HL-60 (cell line): ENCODE data around the gene PRRC1.

Experiments
- DNase-seq, 2 experiments: peaks; one replicate each; pipeline ENCODE4 v3.0.0-alpha.2; 2010 to 2020; ENCODE audit warnings: low read depth in 1 of 2, low spot score in 1 of 2
- H3K27ac ChIP-seq: fragments of 250-450 bp; sonication (Bioruptor Pico); replicated peaks from 2 replicates; pipeline ENCODE4 v1.5.1; 2020; ENCODE audit warnings: mild to moderate bottlenecking, moderate library complexity
- H3K27me3 ChIP-seq: fragments of 250-450 bp; sonication (Bioruptor Pico); 2 replicates; pipeline ENCODE4 v1.5.1; 2021; ENCODE audit warnings: mild to moderate bottlenecking, moderate library complexity; ENCODE audit not compliant: insufficient read depth, poor library complexity, severe bottlenecking
- H3K4me3 ChIP-seq: replicated peaks from 2 replicates; pipeline ENCODE4 v1.5.1; 2011; ENCODE audit warnings: mild to moderate bottlenecking, control low read depth, low read length; ENCODE audit not compliant: insufficient read depth
- GABPA ChIP-seq: IDR thresholded peaks from 2 replicates; pipeline ENCODE4 v1.6.1; 2012; ENCODE audit warnings: low read depth
- POLR2AphosphoS5 ChIP-seq: IDR thresholded peaks from 2 replicates; pipeline ENCODE4 v1.6.1; 2012; ENCODE audit warnings: low read depth
- SPI1 ChIP-seq: IDR thresholded peaks from 2 replicates; pipeline ENCODE4 v1.6.1; 2012; ENCODE audit warnings: low read depth, mild to moderate bottlenecking, borderline replicate concordance
- TF ChIP-seq, protein P1 (sequence below): IDR thresholded peaks from 2 replicates; pipeline ENCODE4 v1.6.1; 2012; ENCODE audit warnings: low read depth; ENCODE audit not compliant: insufficient replicate concordance
- TF ChIP-seq, protein P2 (sequence below): IDR thresholded peaks from one replicate; pipeline ENCODE4 v1.5.1; 2011; ENCODE audit warnings: low read length, control low read depth, inconsistent platforms; ENCODE audit not compliant: insufficient read depth

Gene PRRC1

DNA sequence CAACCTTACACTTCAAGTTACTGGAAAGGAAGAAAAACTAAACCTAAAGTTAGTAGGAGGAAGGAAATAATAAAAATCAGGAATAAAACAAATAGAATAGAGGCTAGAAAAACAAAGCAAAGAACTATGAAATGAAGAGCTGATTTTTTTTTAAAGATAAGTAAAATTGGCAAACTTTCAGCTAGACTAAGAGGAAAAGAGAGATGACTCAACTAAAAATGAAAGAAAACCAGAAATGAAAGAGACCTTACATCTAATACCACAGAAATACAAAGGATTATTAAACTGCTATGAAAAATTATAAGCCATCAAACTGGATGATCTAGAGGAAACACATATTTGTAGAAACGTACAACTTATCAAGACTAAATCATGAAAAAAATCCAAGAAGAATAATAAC lies 60.0 kb downstream of the PRRC1 start:
- TF ChIP-seq SPI1 (no peak), GABPA (no peak), POLR2AphosphoS5 (no peak)
- TF ChIP-seq, protein P1, sequence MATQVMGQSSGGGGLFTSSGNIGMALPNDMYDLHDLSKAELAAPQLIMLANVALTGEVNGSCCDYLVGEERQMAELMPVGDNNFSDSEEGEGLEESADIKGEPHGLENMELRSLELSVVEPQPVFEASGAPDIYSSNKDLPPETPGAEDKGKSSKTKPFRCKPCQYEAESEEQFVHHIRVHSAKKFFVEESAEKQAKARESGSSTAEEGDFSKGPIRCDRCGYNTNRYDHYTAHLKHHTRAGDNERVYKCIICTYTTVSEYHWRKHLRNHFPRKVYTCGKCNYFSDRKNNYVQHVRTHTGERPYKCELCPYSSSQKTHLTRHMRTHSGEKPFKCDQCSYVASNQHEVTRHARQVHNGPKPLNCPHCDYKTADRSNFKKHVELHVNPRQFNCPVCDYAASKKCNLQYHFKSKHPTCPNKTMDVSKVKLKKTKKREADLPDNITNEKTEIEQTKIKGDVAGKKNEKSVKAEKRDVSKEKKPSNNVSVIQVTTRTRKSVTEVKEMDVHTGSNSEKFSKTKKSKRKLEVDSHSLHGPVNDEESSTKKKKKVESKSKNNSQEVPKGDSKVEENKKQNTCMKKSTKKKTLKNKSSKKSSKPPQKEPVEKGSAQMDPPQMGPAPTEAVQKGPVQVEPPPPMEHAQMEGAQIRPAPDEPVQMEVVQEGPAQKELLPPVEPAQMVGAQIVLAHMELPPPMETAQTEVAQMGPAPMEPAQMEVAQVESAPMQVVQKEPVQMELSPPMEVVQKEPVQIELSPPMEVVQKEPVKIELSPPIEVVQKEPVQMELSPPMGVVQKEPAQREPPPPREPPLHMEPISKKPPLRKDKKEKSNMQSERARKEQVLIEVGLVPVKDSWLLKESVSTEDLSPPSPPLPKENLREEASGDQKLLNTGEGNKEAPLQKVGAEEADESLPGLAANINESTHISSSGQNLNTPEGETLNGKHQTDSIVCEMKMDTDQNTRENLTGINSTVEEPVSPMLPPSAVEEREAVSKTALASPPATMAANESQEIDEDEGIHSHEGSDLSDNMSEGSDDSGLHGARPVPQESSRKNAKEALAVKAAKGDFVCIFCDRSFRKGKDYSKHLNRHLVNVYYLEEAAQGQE: no peak
- TF ChIP-seq, protein P2, sequence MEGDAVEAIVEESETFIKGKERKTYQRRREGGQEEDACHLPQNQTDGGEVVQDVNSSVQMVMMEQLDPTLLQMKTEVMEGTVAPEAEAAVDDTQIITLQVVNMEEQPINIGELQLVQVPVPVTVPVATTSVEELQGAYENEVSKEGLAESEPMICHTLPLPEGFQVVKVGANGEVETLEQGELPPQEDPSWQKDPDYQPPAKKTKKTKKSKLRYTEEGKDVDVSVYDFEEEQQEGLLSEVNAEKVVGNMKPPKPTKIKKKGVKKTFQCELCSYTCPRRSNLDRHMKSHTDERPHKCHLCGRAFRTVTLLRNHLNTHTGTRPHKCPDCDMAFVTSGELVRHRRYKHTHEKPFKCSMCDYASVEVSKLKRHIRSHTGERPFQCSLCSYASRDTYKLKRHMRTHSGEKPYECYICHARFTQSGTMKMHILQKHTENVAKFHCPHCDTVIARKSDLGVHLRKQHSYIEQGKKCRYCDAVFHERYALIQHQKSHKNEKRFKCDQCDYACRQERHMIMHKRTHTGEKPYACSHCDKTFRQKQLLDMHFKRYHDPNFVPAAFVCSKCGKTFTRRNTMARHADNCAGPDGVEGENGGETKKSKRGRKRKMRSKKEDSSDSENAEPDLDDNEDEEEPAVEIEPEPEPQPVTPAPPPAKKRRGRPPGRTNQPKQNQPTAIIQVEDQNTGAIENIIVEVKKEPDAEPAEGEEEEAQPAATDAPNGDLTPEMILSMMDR: no peak
- no peak for DNase-seq
- Histone ChIP-seq H3K27me3 (no peaks in the 10 kb centered on the region), H3K27ac (no peak overlapping the region), H3K4me3 (no peak overlapping the region)

DNA sequence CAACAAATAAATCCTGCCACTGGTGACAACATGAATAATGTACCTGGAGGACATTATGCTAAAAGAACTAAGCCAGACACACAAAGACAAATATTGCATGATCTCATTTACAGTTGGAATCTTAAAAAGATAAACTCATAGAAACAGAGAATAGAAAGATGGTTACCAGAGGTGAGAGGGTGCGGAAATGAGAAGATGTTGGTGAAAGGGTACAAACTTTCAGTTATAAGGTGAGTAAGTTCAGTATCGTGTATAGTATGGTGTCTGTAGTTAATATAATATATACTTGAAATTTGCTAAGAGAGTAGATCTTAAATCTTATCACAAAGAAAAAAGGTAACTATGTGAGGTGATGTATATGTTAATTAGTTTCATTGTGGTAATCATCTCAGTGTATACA lies 63.3 kb downstream of the PRRC1 start:
- TF ChIP-seq, protein P2: no peak
- TF ChIP-seq, protein P1: no peak
- TF ChIP-seq POLR2AphosphoS5 (no peak), SPI1 (no peak), GABPA (no peak)

DNA sequence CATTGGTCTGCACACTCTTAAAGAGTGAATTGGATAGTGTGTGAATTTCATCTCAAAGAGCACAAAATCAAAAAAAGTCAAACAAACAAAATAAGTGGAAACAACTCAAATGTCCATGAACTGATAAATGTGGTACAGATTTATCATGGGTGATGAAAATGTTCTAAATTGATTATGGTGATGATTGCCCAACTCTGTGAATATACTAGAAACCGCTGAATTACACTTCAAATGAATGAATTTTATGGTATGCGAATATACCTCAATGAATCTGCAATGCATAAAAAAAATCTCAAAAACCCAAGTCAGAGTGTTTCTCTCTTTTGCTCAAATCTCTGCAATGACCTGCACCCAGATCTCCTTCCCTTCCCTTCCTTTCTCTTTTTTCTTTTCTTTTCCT lies 64.0 kb downstream of the PRRC1 start:
- Histone ChIP-seq H3K4me3 (no peak overlapping the region), H3K27me3 (no peaks in the 10 kb centered on the region), H3K27ac (no peak overlapping the region)
- TF ChIP-seq, protein P1: no peak
- TF ChIP-seq SPI1: no peak
- TF ChIP-seq, protein P2: no peak
- no peak for TF ChIP-seq POLR2AphosphoS5
- DNase-seq: no peak

More for the DNA sequence above, 63.3 kb downstream of the PRRC1 start:
- Histone ChIP-seq H3K27me3 (no peaks in the 10 kb centered on the region), H3K4me3 (no peak overlapping the region), H3K27ac (no peak overlapping the region)
- no peak for DNase-seq
